Measurements from ENCODE around the gene KCNG2.

Gene KCNG2

DNA sequence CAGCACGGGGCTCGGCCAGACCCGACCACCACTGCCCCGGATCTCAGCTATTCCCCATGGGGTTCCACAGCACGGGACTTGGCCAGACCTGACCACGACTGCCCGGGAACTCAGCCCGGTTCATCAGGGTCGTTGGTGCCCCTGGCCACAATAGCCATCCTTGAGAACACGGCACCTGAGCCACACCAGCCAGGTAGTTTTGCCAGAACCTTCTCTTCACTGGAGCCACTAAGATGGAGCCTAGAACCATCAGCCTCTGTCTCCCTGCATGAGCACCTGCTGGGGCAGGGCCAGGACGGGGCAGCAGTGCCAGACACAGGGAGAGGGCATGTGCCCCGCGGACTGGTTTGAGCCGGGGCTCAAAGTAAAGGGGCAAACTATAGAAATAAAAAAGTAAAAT is 11.4 kb upstream of the KCNG2 start:
- no peak for DNase-seq

GRCh38 chr18:79786786-79787526 is 10.8 kb upstream of the KCNG2 start:
- DNase-seq, result no peak

DNA sequence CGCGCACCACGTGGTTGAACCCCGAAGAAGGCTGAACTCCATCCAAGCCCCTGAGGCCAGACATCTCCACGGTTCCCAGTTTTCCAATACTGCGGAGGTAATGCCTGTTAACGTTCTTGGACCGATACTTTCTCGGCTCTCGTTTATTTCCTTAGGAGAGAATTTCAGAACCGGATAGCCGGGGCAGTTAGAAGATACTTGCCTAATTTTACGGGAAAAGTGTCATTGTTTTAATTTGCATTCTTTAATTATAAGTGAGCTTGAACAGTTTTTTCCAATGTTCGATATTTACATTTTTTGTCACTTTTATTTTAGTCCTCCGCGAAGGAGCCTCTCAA is 10.2 kb upstream of the KCNG2 start:
- no peak for DNase-seq

DNA sequence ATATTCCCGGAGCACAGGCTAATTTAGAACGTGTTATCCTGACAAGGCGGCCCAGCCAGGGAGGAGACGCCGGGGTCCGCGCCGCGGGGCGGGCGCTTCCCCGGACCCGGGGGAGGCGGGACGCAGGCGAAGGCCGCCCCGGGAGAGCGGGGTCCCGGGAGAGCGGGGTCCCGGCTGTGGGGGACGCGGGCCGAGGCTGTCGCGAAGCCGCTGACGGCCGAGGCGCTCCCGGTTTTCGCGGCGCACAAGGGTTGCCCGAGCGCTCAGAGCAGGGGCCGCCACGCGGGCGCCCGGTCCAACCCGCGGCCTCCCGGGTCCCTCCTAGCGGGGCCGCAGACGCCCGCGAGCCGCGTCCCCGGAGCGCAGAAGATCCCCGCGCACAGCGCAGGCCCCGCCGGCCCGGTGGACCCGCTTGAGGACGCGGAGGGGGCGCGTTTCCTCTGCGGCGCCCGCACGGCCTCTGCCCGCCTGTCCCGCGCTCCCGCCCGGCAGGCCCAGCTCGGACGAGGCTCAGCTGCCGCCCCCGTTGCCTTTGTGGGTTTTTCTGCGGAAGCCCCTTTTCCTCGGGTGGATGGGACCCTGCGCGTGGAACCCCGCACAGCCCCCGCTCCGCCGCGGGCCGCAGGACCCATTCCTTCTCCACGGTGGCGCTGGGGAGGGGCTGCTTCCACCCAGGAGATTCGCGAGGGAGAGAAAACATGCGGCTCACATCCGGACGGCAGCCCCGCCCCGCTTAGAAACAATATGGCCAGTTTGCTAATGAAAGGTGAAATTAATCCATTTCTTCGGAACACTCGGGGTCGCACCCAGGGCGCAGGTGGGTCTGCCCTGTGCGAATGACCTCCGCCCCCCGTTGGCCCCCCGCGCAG is 9.6 kb upstream of the KCNG2 start:
- DNase-seq, result no peak

DNA sequence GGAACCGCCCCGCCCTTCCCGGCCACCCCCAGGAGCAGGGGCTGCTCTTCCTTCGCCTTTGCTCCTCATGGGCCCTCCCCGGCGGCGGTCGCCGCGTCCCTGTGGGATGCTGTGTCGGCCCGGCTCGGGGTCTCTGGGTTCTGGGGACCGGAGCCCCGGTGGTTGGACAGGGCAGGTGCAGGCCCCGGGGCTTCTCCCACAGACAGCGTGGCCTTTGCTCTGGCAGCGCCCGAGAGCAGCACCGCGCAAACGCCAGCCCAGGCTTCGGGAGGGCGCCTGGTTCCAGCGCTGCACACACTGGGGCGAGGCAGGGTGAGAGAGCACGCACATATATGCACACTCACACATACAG is 9.0 kb upstream of the KCNG2 start:
- DNase-seq, result no peak

- no peak for DNase-seq
These were observed 8.4 kb upstream of the KCNG2 start for GRCh38 chr18:79789091-79789891.

GRCh38 chr18:79789901-79790890 is 7.5 kb upstream of the KCNG2 start:
- no peak for DNase-seq

GRCh38 chr18:79790996-79791972 is 6.5 kb upstream of the KCNG2 start:
- DNase-seq, result no peak

- DNase-seq, result no peak
These were observed 5.4 kb upstream of the KCNG2 start for GRCh38 chr18:79792096-79792987.

GRCh38 chr18:79792988-79793355 is 4.8 kb upstream of the KCNG2 start:
- no peak for DNase-seq

DNA sequence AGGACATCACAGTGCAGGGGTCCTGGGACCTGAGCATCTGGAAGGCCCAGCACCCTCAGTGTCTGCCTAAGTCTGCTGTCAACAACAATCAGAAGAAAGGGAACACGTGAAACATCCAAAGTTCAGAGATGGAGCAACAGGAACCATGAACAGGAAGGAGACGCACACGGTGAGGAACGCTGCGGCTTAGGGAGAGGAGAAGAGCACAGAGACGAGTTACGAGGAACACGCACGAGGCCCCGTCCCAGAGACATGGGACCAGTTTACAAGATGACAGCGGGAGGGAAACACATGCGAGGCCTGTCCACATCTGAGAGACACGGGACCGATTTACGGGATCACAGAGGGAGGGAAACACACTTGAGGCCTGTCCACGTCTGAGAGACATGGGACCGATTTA is 2.9 kb upstream of the KCNG2 start:
- no peak for DNase-seq

GRCh38 chr18:79795446-79795845 is 2.3 kb upstream of the KCNG2 start:
- no peak for DNase-seq

- no peak for DNase-seq
These were observed 1.7 kb upstream of the KCNG2 start for GRCh38 chr18:79796016-79796415.

DNA sequence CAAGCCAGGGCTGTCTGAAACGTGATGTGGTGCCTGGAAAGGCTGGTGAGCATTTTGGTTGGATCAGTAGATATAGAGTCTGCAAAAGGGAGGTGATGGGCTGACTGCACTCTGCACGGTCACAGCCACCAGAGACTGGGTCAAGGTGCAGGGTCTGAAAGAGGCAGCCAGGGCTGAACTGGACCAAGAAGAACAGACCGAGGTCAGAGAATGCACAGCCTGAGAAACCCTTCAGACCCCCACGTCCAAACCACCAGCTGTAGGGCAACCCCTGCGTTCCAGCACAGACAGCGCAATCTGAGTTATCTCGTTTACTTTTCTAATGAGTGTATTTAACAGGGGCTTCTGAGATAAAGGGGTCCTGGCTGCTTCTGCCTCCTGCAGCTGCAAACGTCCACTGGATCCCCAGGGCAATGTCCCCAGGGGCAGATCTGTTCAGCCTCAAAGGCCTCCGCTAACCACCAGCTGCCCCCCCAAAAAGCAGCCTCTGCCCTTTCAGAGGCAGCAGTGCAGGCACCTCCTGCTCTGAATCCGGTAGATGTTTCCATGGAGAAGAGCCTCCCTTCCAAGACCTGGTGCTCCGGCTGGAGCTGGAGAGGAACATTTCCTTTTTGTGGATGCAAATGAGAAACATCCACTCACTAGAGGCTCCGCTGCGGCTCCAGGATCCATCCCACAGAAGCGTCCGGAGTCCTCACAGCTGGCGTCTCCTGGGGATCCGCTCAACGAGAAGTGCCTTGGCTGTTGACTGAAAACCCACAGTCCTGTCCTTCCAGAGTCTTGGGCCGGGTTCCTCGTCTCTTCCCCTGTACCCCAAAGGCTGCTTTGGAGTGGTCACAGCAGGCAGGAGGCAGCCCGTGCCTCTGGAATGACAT is 970 bp upstream of the KCNG2 start:
- no peak for DNase-seq

DNA sequence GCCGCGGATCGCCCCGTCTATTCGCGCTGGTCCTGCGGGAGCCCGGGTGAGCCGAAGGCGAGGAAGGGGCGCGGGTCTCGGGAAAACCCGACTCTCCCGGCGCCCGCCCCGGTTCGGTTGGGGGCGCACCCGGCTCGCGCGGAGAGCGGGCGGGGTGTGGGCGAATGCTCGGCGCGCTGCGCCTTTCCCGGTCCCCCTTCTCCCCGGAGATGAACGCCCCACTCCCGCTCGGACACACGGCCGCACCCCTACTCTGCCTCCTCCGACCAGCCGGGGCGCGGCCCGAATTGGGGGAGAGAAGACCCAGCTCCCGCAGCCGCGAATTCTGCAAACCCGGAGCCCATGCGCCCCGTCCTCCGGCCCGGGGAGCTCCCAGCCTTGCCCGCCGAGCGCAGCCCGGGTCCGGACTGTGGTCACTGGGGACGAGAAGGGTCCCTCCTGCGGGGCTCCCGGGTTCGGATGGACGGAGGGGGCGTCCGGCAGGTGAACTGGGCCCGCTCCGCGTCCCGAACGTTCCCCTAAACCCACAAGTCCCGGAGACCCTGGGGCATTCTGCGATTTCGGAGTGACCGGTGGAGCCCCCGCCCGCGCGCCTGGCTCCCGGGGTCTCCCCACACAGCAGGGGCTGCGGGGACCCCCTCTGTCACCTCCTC is 734 bp downstream of the KCNG2 start:
- DNase-seq, result no peak

DNA sequence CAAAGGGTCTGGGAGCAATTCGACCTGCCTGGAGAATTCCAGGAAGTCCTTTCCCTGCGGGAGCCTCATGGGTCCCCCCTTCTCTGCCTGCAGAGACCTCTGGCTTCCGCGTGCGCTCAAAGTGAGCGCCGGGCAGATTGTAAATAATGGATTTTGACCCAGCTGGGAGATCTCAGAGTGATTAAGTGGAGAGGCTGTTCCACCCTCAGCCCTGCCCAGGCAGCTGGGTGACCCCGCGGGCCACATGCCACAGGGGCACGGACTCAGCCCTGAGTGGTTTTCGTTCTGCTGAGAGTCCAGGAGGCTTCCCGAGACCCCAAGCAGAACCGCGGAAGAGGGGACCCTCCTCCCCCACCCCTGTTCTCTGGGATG is 1.2 kb downstream of the KCNG2 start:
- no peak for DNase-seq

- no peak for DNase-seq
These were observed 2.1 kb downstream of the KCNG2 start for GRCh38 chr18:79799619-79800370.

Measured in hippocampal formation (tissue), 2 donors.